Activated gamma-delta T cell treated with anti-CD3 and anti-CD28 coated beads, Interleukin-2, amount 50 U/mL, for 16 hours (primary cell): ENCODE data around the gene ELP1.
"Not testable (repeated sequence)": the region's sequence is repeated elsewhere in the genome, so short reads cannot be mapped to it uniquely, and the experiment has no call there.

Experiments
- DNase-seq: peaks from one replicate; pipeline ENCODE4 v3.0.0-alpha.2; 2020; ENCODE audit warnings: low read depth

ELP1 gene

GRCh38 chr9:108933718-108934322 is at the start of gene ELP1:
TSS of gene ELP1 (minus strand) at chr9:108934124. CDS start at chr9:108931146, 2,978 bp downstream.
- peak; percentile 80 for DNase-seq

- no peak for DNase-seq
Measured at GRCh38 chr9:108980893-108981292, 47.0 kb upstream of the ELP1 start.

GRCh38 chr9:108978205-108978604 is 44.3 kb upstream of the ELP1 start:
- DNase-seq, result no peak

GRCh38 chr9:108973895-108974294 is 40.0 kb upstream of the ELP1 start:
- no peak for DNase-seq

GRCh38 chr9:108972626-108973209 is 38.8 kb upstream of the ELP1 start:
- DNase-seq, result no peak

GRCh38 chr9:108972186-108972585 is 38.3 kb upstream of the ELP1 start:
- DNase-seq, result no peak

GRCh38 chr9:108971392-108971791 is 37.5 kb upstream of the ELP1 start:
- not testable (repeated sequence) for DNase-seq

- no peak for DNase-seq
Measured at GRCh38 chr9:108967916-108968315, 34.0 kb upstream of the ELP1 start.

- no peak for DNase-seq
Measured at GRCh38 chr9:108963459-108964143, 29.7 kb upstream of the ELP1 start.

GRCh38 chr9:108961151-108961550 is 27.2 kb upstream of the ELP1 start:
- no peak for DNase-seq

GRCh38 chr9:108960331-108960730 is 26.4 kb upstream of the ELP1 start:
- DNase-seq, result no peak

GRCh38 chr9:108956631-108957026 is 22.7 kb upstream of the ELP1 start:
- no peak for DNase-seq

GRCh38 chr9:108956022-108956630 is 22.2 kb upstream of the ELP1 start:
- DNase-seq, result no peak

GRCh38 chr9:108953983-108954574 is 20.2 kb upstream of the ELP1 start:
- DNase-seq, result no peak

- DNase-seq, result no peak
Measured at GRCh38 chr9:108951578-108951977, 17.7 kb upstream of the ELP1 start.

- no peak for DNase-seq
Measured at GRCh38 chr9:108950168-108950567, 16.2 kb upstream of the ELP1 start.

- no peak for DNase-seq
Measured at GRCh38 chr9:108939975-108940374, 6.1 kb upstream of the ELP1 start.

- DNase-seq, result no peak
Measured at GRCh38 chr9:108937561-108938305, 3.8 kb upstream of the ELP1 start.

- peak; percentile 62 for DNase-seq
Measured at GRCh38 chr9:108934323-108934893, 484 bp upstream of the ELP1 start, which contains the start of gene ABITRAM. TSS of gene ABITRAM (plus strand) at chr9:108934400. CDS start at chr9:108934487, 87 bp downstream.

GRCh38 chr9:108933231-108933717 is 650 bp downstream of the ELP1 start:
- no peak for DNase-seq

GRCh38 chr9:108928386-108928785 is 5.5 kb downstream of the ELP1 start:
- no peak for DNase-seq
